H1 (cell line): ENCODE results near the gene RNF10. TPM values are rescaled to one million over a fixed set of nuclear protein-coding genes. Genes with fewer than 3 reads are reported as not detected.

Experiments
- CTCF ChIA-PET: fragments of 300-600 bp; sonication (Branson Sonifier 250); formaldehyde crosslinking; loops from one replicate; lab custom pipeline; 2021; ENCODE audit not compliant: partially characterized antibody; lab: Charles Lee
- POLR2A ChIA-PET: fragments of 300-600 bp; sonication (Branson Sonifier 250); formaldehyde crosslinking; loops from one replicate; lab custom pipeline; 2021; ENCODE audit warnings: inconsistent platforms; ENCODE audit not compliant: partially characterized antibody; lab: Charles Lee
- DNase-seq, 2 experiments: peaks; one replicate each; pipeline versions ENCODE4 v3.0.0 to v3.0.0-alpha.2; 2010 to 2022; ENCODE audit warnings: low spot score in 2 of 2, low read depth in 1 of 2, mixed read lengths in 1 of 2
- FAIRE-seq: peaks from 2 replicates; lab custom pipeline; 2011; peaks lifted over from hg19 to GRCh38; lab: Jason Lieb, UNC
- H2AFZ ChIP-seq: 2 replicates; pipeline ENCODE4 v1.8.1; 2012; ENCODE audit warnings: low read length, inconsistent platforms
- H2AK5ac ChIP-seq: 2 replicates; pipeline ENCODE4 v1.6.1; 2013; ENCODE audit warnings: low read depth, low read length
- H2BK120ac ChIP-seq: replicated peaks from 2 replicates; pipeline ENCODE3; 2013; ENCODE audit warnings: low read depth, low read length, inconsistent platforms
- H2BK12ac ChIP-seq: 2 replicates; pipeline ENCODE4 v1.6.1; 2013; ENCODE audit warnings: low read depth, low read length
- H2BK15ac ChIP-seq: 2 replicates; pipeline ENCODE4 v1.6.1; 2013; ENCODE audit warnings: low read length
- H2BK20ac ChIP-seq: 2 replicates; pipeline ENCODE4 v1.6.1; 2013; ENCODE audit warnings: low read length
- H2BK5ac ChIP-seq: 2 replicates; pipeline ENCODE4 v1.6.1; 2013; ENCODE audit warnings: low read depth, low read length
- H3K14ac ChIP-seq: 2 replicates; pipeline ENCODE4 v1.6.1; 2013; ENCODE audit warnings: inconsistent platforms; ENCODE audit not compliant: insufficient read length
- H3K18ac ChIP-seq: 2 replicates; pipeline ENCODE4 v1.6.1; 2013; ENCODE audit warnings: low read length; ENCODE audit errors: extremely low read depth
- H3K23ac ChIP-seq: 2 replicates; pipeline ENCODE4 v1.6.1; 2013; ENCODE audit warnings: inconsistent platforms; ENCODE audit not compliant: insufficient read length
- H3K23me2 ChIP-seq: 2 replicates; pipeline ENCODE4 v1.6.1; 2013; ENCODE audit warnings: low read depth, low read length
- H3K27ac ChIP-seq: 2 replicates; pipeline ENCODE4 v1.6.1; 2011; ENCODE audit warnings: low read depth, low read length, inconsistent platforms
- H3K27me3 ChIP-seq, 4 experiments: replicated peaks in 1 of 4; 1 replicate in 1 of 4; 2 replicates in 3 of 4; pipeline versions ENCODE4 v1.6.1 to v1.8.1; 2011 to 2013; ENCODE audit warnings: low read length in 3 of 4, mild to moderate bottlenecking in 3 of 4, inconsistent platforms in 2 of 4, mixed read lengths in 2 of 4, moderate library complexity in 1 of 4; ENCODE audit not compliant: control insufficient read depth in 3 of 4, insufficient read depth in 3 of 4; ENCODE audit errors: extremely low read depth in 1 of 4
- H3K36me3 ChIP-seq, 4 experiments: 2 replicates each; pipeline versions ENCODE4 v1.6.1 to v1.8.1; 2011 to 2013; ENCODE audit warnings: mild to moderate bottlenecking in 4 of 4, low read length in 3 of 4, moderate library complexity in 2 of 4, control low read depth in 1 of 4, inconsistent platforms in 1 of 4; ENCODE audit not compliant: insufficient read depth in 4 of 4, control insufficient read depth in 2 of 4
- H3K4ac ChIP-seq: replicated peaks from 2 replicates; pipeline ENCODE3; 2013; ENCODE audit warnings: low read length, low read depth, mixed read lengths, inconsistent platforms; ENCODE audit not compliant: insufficient read length
- H3K4me1 ChIP-seq, 4 experiments: replicated peaks in 1 of 4; 1 replicate in 1 of 4; 2 replicates in 3 of 4; pipeline versions ENCODE4 v1.6.1 to v1.8.1; 2011 to 2013; ENCODE audit warnings: low read length in 3 of 4, inconsistent platforms in 2 of 4, mixed read lengths in 1 of 4; ENCODE audit not compliant: insufficient read depth in 4 of 4, control insufficient read depth in 3 of 4
- H3K4me2 ChIP-seq, 2 experiments: 2 replicates each; pipeline versions ENCODE4 v1.6.1 to v1.8.1; 2011 to 2013; ENCODE audit warnings: low read depth in 2 of 2, low read length in 2 of 2, control low read depth in 1 of 2, inconsistent platforms in 1 of 2, mild to moderate bottlenecking in 1 of 2; ENCODE audit not compliant: insufficient read depth in 1 of 2
- H3K4me3 ChIP-seq, 4 experiments: fragments of 200-600, 300-600 bp in 1 of 4; sonication (generic), shearing (Covaris generic), sonication (Bioruptor Twin) in 1 of 4; 2 replicates each; pipeline versions ENCODE4 v1.5.1 to v1.8.1; 2011 to 2016; ENCODE audit warnings: low read length in 4 of 4, low read depth in 3 of 4, control low read depth in 2 of 4, inconsistent platforms in 2 of 4, mild to moderate bottlenecking in 2 of 4, mixed read lengths in 1 of 4, moderate library complexity in 1 of 4; ENCODE audit not compliant: insufficient read depth in 2 of 4; ENCODE audit errors: extremely low read depth in 1 of 4
- H3K56ac ChIP-seq: replicated peaks from 2 replicates; pipeline ENCODE3; 2013; ENCODE audit warnings: low read depth, mild to moderate bottlenecking, mixed read lengths, low read length, inconsistent platforms; ENCODE audit not compliant: insufficient read length
- H3K79me1 ChIP-seq: 2 replicates; pipeline ENCODE4 v1.6.1; 2013; ENCODE audit warnings: low read depth, low read length, control low read depth
- H3K79me2 ChIP-seq, 2 experiments: 2 replicates each; pipeline versions ENCODE4 v1.6.1 to v1.8.1; 2012 to 2013; ENCODE audit warnings: low read length in 2 of 2, mild to moderate bottlenecking in 2 of 2, inconsistent platforms in 1 of 2; ENCODE audit not compliant: insufficient read depth in 2 of 2, control insufficient read depth in 1 of 2
- H3K9ac ChIP-seq, 4 experiments: replicated peaks in 1 of 4; 1 replicate in 1 of 4; 2 replicates in 3 of 4; pipeline versions ENCODE4 v1.6.1 to v1.8.1; 2011 to 2013; ENCODE audit warnings: low read depth in 3 of 4, low read length in 3 of 4, control low read depth in 2 of 4, mild to moderate bottlenecking in 2 of 4, moderate library complexity in 2 of 4, inconsistent platforms in 1 of 4; ENCODE audit errors: extremely low read depth in 1 of 4
- H3K9me3 ChIP-seq, 2 experiments: 2 replicates each; pipeline versions ENCODE4 v1.6.1 to v1.8.1; 2012 to 2013; ENCODE audit warnings: mild to moderate bottlenecking in 2 of 2, moderate library complexity in 2 of 2, control low read depth in 1 of 2, inconsistent platforms in 1 of 2, low read depth in 1 of 2, low read length in 1 of 2, mixed read lengths in 1 of 2; ENCODE audit not compliant: insufficient read depth in 2 of 2
- H4K20me1 ChIP-seq, 2 experiments: replicated peaks in 1 of 2; 2 replicates each; pipeline versions ENCODE3 to v1.8.1; 2011 to 2013; ENCODE audit warnings: inconsistent platforms in 2 of 2, low read length in 2 of 2, mild to moderate bottlenecking in 1 of 2; ENCODE audit not compliant: insufficient read depth in 2 of 2, control insufficient read depth in 1 of 2
- H4K5ac ChIP-seq: 2 replicates; pipeline ENCODE4 v1.6.1; 2013; ENCODE audit warnings: low read length, low read depth, mixed read lengths, inconsistent platforms; ENCODE audit not compliant: insufficient read length
- H4K8ac ChIP-seq: 2 replicates; pipeline ENCODE4 v1.8.0; 2013; ENCODE audit warnings: mild to moderate bottlenecking, moderate library complexity, low read length, inconsistent platforms; ENCODE audit not compliant: insufficient read depth; ENCODE audit errors: extremely low read depth
- H4K91ac ChIP-seq: replicated peaks from 2 replicates; pipeline ENCODE3; 2013; ENCODE audit warnings: low read length, mixed read lengths, inconsistent platforms; ENCODE audit not compliant: insufficient read length
- ATF2 ChIP-seq: IDR thresholded peaks from 2 replicates; pipeline ENCODE4 v1.6.1; 2012; ENCODE audit warnings: low read length, inconsistent platforms
- CBX8 ChIP-seq: fragments of 300-800, 300-1000 bp; sonication (generic); IDR thresholded peaks from 2 replicates; pipeline ENCODE4 v1.7.1; 2016; ENCODE audit warnings: low read depth, low read length, borderline replicate concordance
- CTBP2 ChIP-seq: IDR thresholded peaks from 2 replicates; pipeline ENCODE4 v1.7.0; 2011; ENCODE audit warnings: borderline replicate concordance, mild to moderate bottlenecking, moderate library complexity, mixed read lengths, low read length; ENCODE audit not compliant: insufficient read depth, insufficient read length
- EGR1 ChIP-seq: IDR thresholded peaks from 2 replicates; pipeline ENCODE4 v1.6.1; 2011; ENCODE audit warnings: low read depth, low read length, borderline replicate concordance
- EP300 ChIP-seq, 2 experiments: IDR thresholded peaks; 1 replicate in 1 of 2; 2 replicates in 1 of 2; pipeline ENCODE4 v1.6.1; 2011 to 2012; ENCODE audit warnings: low read depth in 2 of 2, low read length in 2 of 2, mild to moderate bottlenecking in 2 of 2, borderline replicate concordance in 1 of 2, inconsistent platforms in 1 of 2, moderate library complexity in 1 of 2
- GABPA ChIP-seq: IDR thresholded peaks from 2 replicates; pipeline ENCODE4 v1.6.1; 2011; ENCODE audit warnings: mild to moderate bottlenecking, low read length, moderate library complexity, borderline replicate concordance; ENCODE audit not compliant: insufficient read depth
- MAFK ChIP-seq: IDR thresholded peaks from 2 replicates; pipeline ENCODE4 v1.6.1; 2012; ENCODE audit warnings: low read depth, mild to moderate bottlenecking, improper control_type of control experiment, low read length
- SP1 ChIP-seq: IDR thresholded peaks from 2 replicates; pipeline ENCODE4 v1.6.1; 2011; ENCODE audit warnings: low read depth, low read length
- SP4 ChIP-seq: IDR thresholded peaks from 2 replicates; pipeline ENCODE4 v1.6.1; 2012; ENCODE audit warnings: low read length, inconsistent platforms
- SRF ChIP-seq: IDR thresholded peaks from 2 replicates; pipeline ENCODE4 v1.6.1; 2011; ENCODE audit warnings: mild to moderate bottlenecking, low read depth, low read length, moderate library complexity
- WGBS, 2 experiments: shearing (Covaris generic) in 1 of 2; methylation state at CpG; one replicate each; pipeline versions ENCODE4 v1.1.6 to v1.1.7; 2013 to 2015; ENCODE audit warnings: low lambda C conversion rate in 2 of 2, mixed read lengths in 2 of 2, inconsistent platforms in 1 of 2, low coverage in 1 of 2, missing lambda C conversion rate in 1 of 2; ENCODE audit not compliant: insufficient replicate concordance in 2 of 2, insufficient coverage in 1 of 2, insufficient read length in 1 of 2; ENCODE audit errors: extremely low coverage in 1 of 2, missing lambda C conversion rate in 1 of 2; 5-methylcytosine and 5-hydroxymethylcytosine counted together
- polyA plus RNA-seq, 7 experiments: library from polyadenylated mRNA; depleted of rRNA in 3 of 7; stranded (reverse) in 5 of 7; unstranded in 2 of 7; fragments of >200 nt in 5 of 7; fragments of 200-250 nt in 2 of 7; gene quantifications; 1 replicate in 5 of 7; 2 replicates in 1 of 7; 4 replicates in 1 of 7; pipeline versions ENCODE4 v1.2.1 to v1.2.3, GENCODE V29; 2011 to 2013; ENCODE audit warnings: missing spikeins in 2 of 7, mixed read lengths in 2 of 7
- total RNA-seq: library from RNA; stranded (reverse); fragmentation: NEBNext Ultra II Directional; extraction: Animal tissue kit (Norgen Biotek cat#: 25700); gene quantifications from 2 replicates; pipeline ENCODE4 v1.2.1, GENCODE V29; 2021
- TF ChIP-seq, protein P1 (sequence below): IDR thresholded peaks from 2 replicates; pipeline ENCODE4 v1.6.1; 2012; ENCODE audit warnings: inconsistent platforms

RNF10 gene
- total and polyA plus RNA-seq, 2 of the 8 experiments (the other 6 are each of a cell fraction or from before 2014, with no cell fraction given): 71.6 to 171 TPM

DNA sequence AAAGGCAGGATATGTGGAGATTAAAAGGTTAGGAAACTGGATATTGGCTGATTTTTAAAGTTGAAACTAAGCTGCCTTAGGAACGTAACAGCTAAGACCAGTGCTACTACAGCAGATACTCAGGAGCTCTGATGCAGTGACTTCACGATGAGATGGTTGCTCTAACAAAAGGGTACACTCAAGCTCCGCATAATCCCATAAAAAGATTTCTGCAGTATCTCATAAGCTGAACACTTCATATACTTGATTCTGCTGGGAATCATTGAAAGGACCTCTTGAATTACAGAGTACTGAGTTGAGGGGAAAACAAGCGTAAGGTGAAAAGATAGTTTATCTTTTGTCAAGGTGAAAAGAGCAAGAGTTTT, 3.7 kb downstream of the RNF10 start:
- Histone ChIP-seq H2BK12ac (no peak overlapping the region), H2BK20ac (no peak overlapping the region), H3K4me2 (peak overlapping the region in 1 of 2 experiments; percentile 91; a peak in 1 of 4 replicates), H3K18ac (no peak overlapping the region), H4K8ac (no peak overlapping the region), H3K4ac (no peak overlapping the region), H3K27me3 (no peaks in the 10 kb centered on the region), H3K79me2 (peaks cover 29 to 79% of the 10 kb centered on the region in 2 experiments), H2BK15ac (no peak overlapping the region), H3K56ac (no peak overlapping the region), H3K27ac (no peak overlapping the region), H3K79me1 (peaks cover 8% of the 10 kb centered on the region), H3K23me2 (peaks cover 3% of the 10 kb centered on the region; the same call in 1 of the 2 replicates), H2BK5ac (no peak overlapping the region), H3K9ac (peak overlapping the region in 1 of 4 experiments; percentile 40; a peak in 1 of 7 replicates), H3K4me3 (no peak overlapping the region), H3K9me3 (no peaks in the 10 kb centered on the region; a peak in 1 of 4 replicates), H2AK5ac (no peak overlapping the region), H3K23ac (no peak overlapping the region), H4K91ac (no peak overlapping the region), H3K4me1 (peaks cover 3 to 8% (median 6%) of the 10 kb centered on the region in 4 experiments; a peak in 5 of 7 replicates), H4K20me1 (peaks cover 14 to 26% of the 10 kb centered on the region in 2 experiments), H3K36me3 (peaks cover 0 to 16% (median 2%) of the 10 kb centered on the region in 4 experiments; a peak in 2 of 8 replicates), H2AFZ (no peak overlapping the region), H3K14ac (no peak overlapping the region), H4K5ac (no peak overlapping the region), H2BK120ac (no peak overlapping the region)
- FAIRE-seq (no peak), DNase-seq (no peak)
- WGBS, 2 experiments: 91% methylated on average over 4 of the region's 4 CpGs; no CpG with 5 or more reads in 1 of the 2 experiments
- POLR2A ChIA-PET: interaction anchor here (1.4 to 2.1 kb wide), 4 partner anchors 9 to 42 kb away, joined by 3 to 8 read pairs (median 5); partner anchors contain the start of genes COQ5 and DYNLL1
- CTCF ChIA-PET: interaction anchor here (0.8 to 1.0 kb wide), 2 partner anchors 44 to 70 kb away, joined by 3 read pairs; no protein-coding TSS in a partner anchor
- TF ChIP-seq CTBP2 (no peak), EP300 (IDR thresholded peaks at IDR 0.05; ENCODE audit: borderline replicate concordance in 1 of 2, low read depth in 2 of 2, low read length in 2 of 2) (no peak), ATF2 (no peak), CBX8 (no peak), GABPA (no peak), SRF (no peak), SP1 (no peak), SP4 (no peak), MAFK (no peak), EGR1 (no peak)
- TF ChIP-seq, protein P1, sequence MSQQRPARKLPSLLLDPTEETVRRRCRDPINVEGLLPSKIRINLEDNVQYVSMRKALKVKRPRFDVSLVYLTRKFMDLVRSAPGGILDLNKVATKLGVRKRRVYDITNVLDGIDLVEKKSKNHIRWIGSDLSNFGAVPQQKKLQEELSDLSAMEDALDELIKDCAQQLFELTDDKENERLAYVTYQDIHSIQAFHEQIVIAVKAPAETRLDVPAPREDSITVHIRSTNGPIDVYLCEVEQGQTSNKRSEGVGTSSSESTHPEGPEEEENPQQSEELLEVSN: no peak
